GM10248 (cell line): ENCODE measurements around the gene SLC16A3.

Experiments
- CTCF ChIA-PET: fragments of 300-600 bp; sonication (Branson Sonifier 250); formaldehyde crosslinking; extraction: SDS; loops from one replicate; lab custom pipeline; 2021; ENCODE audit warnings: antibody characterized with exemption; lab: Yijun Ruan, JAX
- POLR2A ChIA-PET: fragments of 350-650 bp; sonication (Branson Sonifier 250); formaldehyde crosslinking; extraction: SDS; loops from one replicate; lab custom pipeline; 2020; ENCODE audit warnings: antibody characterized with exemption; lab: Yijun Ruan, JAX
- DNase-seq: peaks from one replicate; pipeline ENCODE4 v3.0.0; 2012; ENCODE audit errors: extremely low spot score
- CTCF ChIP-seq: IDR thresholded peaks from 2 replicates; pipeline ENCODE4 v1.5.1; 2012; ENCODE audit warnings: mild to moderate bottlenecking, low read depth; ENCODE audit errors: extremely low read depth, missing control alignments, control extremely low read depth

Gene SLC16A3

GRCh38 chr17:82214012-82214628, 14.7 kb upstream of the SLC16A3 start:
- TF ChIP-seq CTCF = no peak
- ChIA-PET POLR2A (interaction anchor here (0.9 to 2.5 kb wide), 3 partner anchors 15 to 59 kb away, joined by 3 to 6 read pairs (median 3); partner anchors contain the start of genes CSNK1D and SLC16A3), CTCF (interaction anchor here (2.6 kb wide), 1 partner anchor 8 kb away, joined by 15 read pairs; no protein-coding TSS in a partner anchor)
- no peak for DNase-seq

GRCh38 chr17:82215095-82215971, 13.5 kb upstream of the SLC16A3 start:
- ChIA-PET CTCF (interaction anchor here (1.1 to 2.6 kb wide), 2 partner anchors 9 to 19 kb away, joined by 3 to 15 read pairs; no protein-coding TSS in a partner anchor), POLR2A (no interaction called here)
- no peak for TF ChIP-seq CTCF
- DNase-seq = peak; percentile 68

GRCh38 chr17:82215972-82216300, 12.9 kb upstream of the SLC16A3 start:
- no peak for TF ChIP-seq CTCF
- ChIA-PET CTCF (interaction anchor here (1.1 to 2.6 kb wide), 2 partner anchors 10 to 20 kb away, joined by 3 to 15 read pairs; no protein-coding TSS in a partner anchor), POLR2A (no interaction called here)
- DNase-seq = no peak

DNA sequence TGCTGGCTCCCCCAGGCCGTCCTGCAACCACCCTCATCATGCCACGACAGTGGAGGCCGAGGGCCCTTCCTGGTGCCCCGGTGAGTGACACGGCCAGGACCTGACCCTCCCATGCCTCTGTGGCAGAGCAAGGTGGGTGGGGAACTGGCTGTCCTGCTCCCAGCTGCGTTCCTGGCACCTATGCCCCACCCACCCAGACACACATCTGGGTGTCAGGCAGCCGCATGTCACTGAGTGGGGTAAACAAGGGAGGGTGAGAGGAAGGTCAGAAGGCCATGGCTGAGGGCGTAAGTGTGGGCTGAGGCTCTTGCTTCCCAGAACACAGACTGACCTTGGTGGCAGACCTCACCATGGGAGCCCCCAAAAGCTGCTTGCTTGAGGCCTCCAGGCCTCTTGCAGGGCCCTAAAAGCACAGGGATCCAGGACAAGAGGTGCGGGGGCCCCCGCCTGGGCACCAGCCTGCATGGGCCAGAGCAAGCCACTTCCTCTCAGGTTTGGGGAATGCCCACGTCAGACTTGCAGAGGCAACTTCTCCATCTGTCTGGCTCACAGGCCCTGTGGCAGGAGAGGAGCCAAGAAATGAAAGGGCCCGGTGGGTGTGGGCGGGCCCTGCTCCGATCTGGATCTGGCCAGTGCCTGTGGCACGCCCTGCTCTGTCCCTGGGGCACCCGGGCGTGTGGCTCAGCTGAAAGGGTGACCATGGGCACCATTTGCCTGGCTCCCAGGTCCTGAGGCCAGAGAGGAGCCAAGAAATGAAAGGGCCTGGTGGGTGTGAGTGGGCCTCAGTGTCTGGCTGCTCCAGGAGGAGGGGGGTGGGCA, 12.3 kb upstream of the SLC16A3 start:
- TF ChIP-seq CTCF = no peak
- peak; percentile 61 for DNase-seq
- POLR2A ChIA-PET = no interaction called here
- CTCF ChIA-PET = interaction anchor here (1.1 to 2.6 kb wide), 2 partner anchors 10 to 20 kb away, joined by 3 to 15 read pairs; no protein-coding TSS in a partner anchor

GRCh38 chr17:82217120-82217529, 11.7 kb upstream of the SLC16A3 start:
- ChIA-PET POLR2A (no interaction called here), CTCF (interaction anchor here (2.6 kb wide), 1 partner anchor 11 kb away, joined by 15 read pairs; no protein-coding TSS in a partner anchor)
- DNase-seq = no peak
- no peak for TF ChIP-seq CTCF
